ENCODE data around the gene CCDC32.
A peak's percentile ranks its signal among the peaks of the same experiment; 100 is the strongest.

The CCDC32 gene

GRCh38 chr15:40513609-40514008 is 51.2 kb downstream of the CCDC32 start:
- DNase-seq (ENCODE audit: low read depth) = no peak
- TF ChIP-seq CTCF (conservative IDR thresholded peaks at IDR 0.05; ENCODE audit: low read depth, low read length) = no peak
- no peak overlapping the region for H3K4me3 ChIP-seq (ENCODE audit: low read depth, low read length)

- no peak for TF ChIP-seq CTCF (conservative IDR thresholded peaks at IDR 0.05; ENCODE audit: low read depth, low read length)
- no peak overlapping the region for H3K4me3 ChIP-seq (ENCODE audit: low read depth, low read length)
- DNase-seq (ENCODE audit: low read depth) = no peak
Observed at GRCh38 chr15:40512440-40512839, 52.4 kb downstream of the CCDC32 start.

- peak overlapping the region; percentile 60 for H3K4me3 ChIP-seq (ENCODE audit: low read depth, low read length)
- TF ChIP-seq CTCF (conservative IDR thresholded peaks at IDR 0.05; ENCODE audit: low read depth, low read length) = no peak
- peak; percentile 32 for DNase-seq (ENCODE audit: low read depth)
Observed at GRCh38 chr15:40511472-40512133, 53.2 kb downstream of the CCDC32 start.

- TF ChIP-seq CTCF (conservative IDR thresholded peaks at IDR 0.05; ENCODE audit: low read depth, low read length) = no peak
- no peak for DNase-seq (ENCODE audit: low read depth)
- peak overlapping the region; percentile 60 for H3K4me3 ChIP-seq (ENCODE audit: low read depth, low read length)
Observed at GRCh38 chr15:40511093-40511471, 53.8 kb downstream of the CCDC32 start.

- no peak overlapping the region for H3K4me3 ChIP-seq (ENCODE audit: low read depth, low read length)
- DNase-seq (ENCODE audit: low read depth) = peak; percentile 59
- TF ChIP-seq CTCF (conservative IDR thresholded peaks at IDR 0.05; ENCODE audit: low read depth, low read length) = no peak
Observed at GRCh38 chr15:40510201-40510600, 54.6 kb downstream of the CCDC32 start.

- DNase-seq (ENCODE audit: low read depth) = no peak
- no peak for TF ChIP-seq CTCF (conservative IDR thresholded peaks at IDR 0.05; ENCODE audit: low read depth, low read length)
- H3K4me3 ChIP-seq (ENCODE audit: low read depth, low read length) = no peak overlapping the region
Observed at GRCh38 chr15:40508216-40508615, 56.6 kb downstream of the CCDC32 start.

- TF ChIP-seq CTCF (conservative IDR thresholded peaks at IDR 0.05; ENCODE audit: low read depth, low read length) = peak; percentile 87
- peak overlapping the region; percentile 34 for H3K4me3 ChIP-seq (ENCODE audit: low read depth, low read length)
Observed at GRCh38 chr15:40506964-40507571, 57.8 kb downstream of the CCDC32 start.

More at GRCh38 chr15:40506964-40507571, 57.8 kb downstream of the CCDC32 start:
- peak; percentile 76 for DNase-seq (ENCODE audit: low read depth)
